ENCODE measurements around the gene AGO3. TPM values are rescaled to one million over a fixed set of nuclear protein-coding genes. Genes with fewer than 3 reads are reported as not detected.

Gene AGO3
- total RNA-seq, 1 experiment from 2014 or later = 26.9 TPM

DNA sequence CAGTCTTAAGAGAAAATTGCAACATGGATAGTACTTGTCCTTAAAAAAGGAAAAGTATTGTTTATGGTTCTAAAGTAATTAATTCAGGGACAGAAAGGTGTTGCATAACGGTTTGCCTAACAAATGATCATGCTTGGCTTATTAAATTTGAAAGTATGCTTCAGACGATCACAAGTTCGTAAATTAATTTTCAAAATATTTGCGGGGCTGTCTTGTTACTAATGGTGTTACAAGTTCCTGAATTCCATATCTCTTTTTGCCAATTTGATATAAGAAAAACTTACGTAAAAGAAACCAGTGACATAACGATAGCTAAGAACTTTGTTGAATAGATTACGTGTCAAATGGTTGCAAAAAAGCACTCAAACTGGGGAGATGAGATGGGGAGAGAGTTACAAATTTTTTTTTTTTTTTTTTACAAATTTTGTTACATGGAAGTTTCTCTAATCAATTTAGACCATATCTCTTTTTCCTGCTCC, 1.3 kb downstream of the AGO3 start:
- H3K9me2 ChIP-seq (ENCODE audit: insufficient read depth) = no peaks in the 10 kb centered on the region
- ChIA-PET POLR2A (no interaction called here), CTCF (no interaction called here), RAD21 (ENCODE audit: low non-redundant PET in 1 of 2, low total read pairs in 2 of 2, uncharacterized antibody in 2 of 2, unreplicated experiment in 2 of 2) (no interaction called here)
- BruUV-seq (replicated peaks) = TSS peak; percentile 52
- H3K27me3 ChIP-seq (ENCODE audit: insufficient read depth, low read length) = no peaks in the 10 kb centered on the region
- peaks cover 14% of the 10 kb centered on the region in 2 experiments for H3K4me1 ChIP-seq (ENCODE audit: control insufficient read depth in 1 of 2, insufficient read depth in 2 of 2, low read length in 2 of 2)
- H3K9ac ChIP-seq (ENCODE audit: low read length) = peak overlapping the region; percentile 95
- ATAC-seq (no peak), DNase-seq (ENCODE audit: low read depth, low spot score) (no peak)
- no peaks in the 10 kb centered on the region for H3K9me3 ChIP-seq (ENCODE audit: control insufficient read depth in 1 of 2, insufficient read depth in 1 of 2, low read depth in 1 of 2, low read length in 2 of 2)
- no peaks in the 10 kb centered on the region for H3K36me3 ChIP-seq (ENCODE audit: control insufficient read depth in 1 of 2, insufficient read depth in 2 of 2, low read length in 2 of 2)
- intact Hi-C loops (cut with micrococcal nuclease) = no loop called here
- H4K20me1 ChIP-seq (ENCODE audit: insufficient read depth) = no peaks in the 10 kb centered on the region; the same call in 1 of the 2 replicates
- H3K4me2 ChIP-seq (ENCODE audit: low read length) = peak overlapping the region; percentile 77
- no peak for TF ChIP-seq TCF7L2 (IDR thresholded peaks at IDR 0.05; ENCODE audit: borderline replicate concordance, extremely low read depth, insufficient read depth, insufficient read length)
- no peak for TF ChIP-seq ZFX (IDR thresholded peaks at IDR 0.05)
- TF ChIP-seq CBX3 (IDR thresholded peaks at IDR 0.05; ENCODE audit: low read depth) = no peak
- TF ChIP-seq ELF1 (IDR thresholded peaks at IDR 0.05; ENCODE audit: borderline replicate concordance, low read depth) = no peak
- TF ChIP-seq POLR2AphosphoS5 (IDR thresholded peaks at IDR 0.05; ENCODE audit: low read depth, low read length) = no peak
- no peak for TF ChIP-seq SIN3A (IDR thresholded peaks at IDR 0.05; ENCODE audit: low read depth)
- TF ChIP-seq, protein P1, sequence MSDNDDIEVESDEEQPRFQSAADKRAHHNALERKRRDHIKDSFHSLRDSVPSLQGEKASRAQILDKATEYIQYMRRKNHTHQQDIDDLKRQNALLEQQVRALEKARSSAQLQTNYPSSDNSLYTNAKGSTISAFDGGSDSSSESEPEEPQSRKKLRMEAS (IDR thresholded peaks at IDR 0.05) = no peak
- no peak for TF ChIP-seq SRF (IDR thresholded peaks at IDR 0.05; ENCODE audit: low read depth)
- TF ChIP-seq EZH2phosphoT487 (IDR thresholded peaks at IDR 0.05; ENCODE audit: borderline replicate concordance) = no peak
- TF ChIP-seq, protein P2, sequence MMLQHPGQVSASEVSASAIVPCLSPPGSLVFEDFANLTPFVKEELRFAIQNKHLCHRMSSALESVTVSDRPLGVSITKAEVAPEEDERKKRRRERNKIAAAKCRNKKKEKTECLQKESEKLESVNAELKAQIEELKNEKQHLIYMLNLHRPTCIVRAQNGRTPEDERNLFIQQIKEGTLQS (IDR thresholded peaks at IDR 0.05) = no peak
- TF ChIP-seq, protein P3, sequence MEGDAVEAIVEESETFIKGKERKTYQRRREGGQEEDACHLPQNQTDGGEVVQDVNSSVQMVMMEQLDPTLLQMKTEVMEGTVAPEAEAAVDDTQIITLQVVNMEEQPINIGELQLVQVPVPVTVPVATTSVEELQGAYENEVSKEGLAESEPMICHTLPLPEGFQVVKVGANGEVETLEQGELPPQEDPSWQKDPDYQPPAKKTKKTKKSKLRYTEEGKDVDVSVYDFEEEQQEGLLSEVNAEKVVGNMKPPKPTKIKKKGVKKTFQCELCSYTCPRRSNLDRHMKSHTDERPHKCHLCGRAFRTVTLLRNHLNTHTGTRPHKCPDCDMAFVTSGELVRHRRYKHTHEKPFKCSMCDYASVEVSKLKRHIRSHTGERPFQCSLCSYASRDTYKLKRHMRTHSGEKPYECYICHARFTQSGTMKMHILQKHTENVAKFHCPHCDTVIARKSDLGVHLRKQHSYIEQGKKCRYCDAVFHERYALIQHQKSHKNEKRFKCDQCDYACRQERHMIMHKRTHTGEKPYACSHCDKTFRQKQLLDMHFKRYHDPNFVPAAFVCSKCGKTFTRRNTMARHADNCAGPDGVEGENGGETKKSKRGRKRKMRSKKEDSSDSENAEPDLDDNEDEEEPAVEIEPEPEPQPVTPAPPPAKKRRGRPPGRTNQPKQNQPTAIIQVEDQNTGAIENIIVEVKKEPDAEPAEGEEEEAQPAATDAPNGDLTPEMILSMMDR (IDR thresholded peaks at IDR 0.05 in 2 of 3, conservative IDR thresholded peaks at IDR 0.05 in 1 of 3; ENCODE audit: borderline replicate concordance in 1 of 3, insufficient read depth in 1 of 3, low read depth in 2 of 3, low read length in 2 of 3) = no peak
- no peak for TF ChIP-seq YY1 (IDR thresholded peaks at IDR 0.05; ENCODE audit: extremely low read depth, insufficient replicate concordance, low read depth, low read length)
- no peak overlapping the region for H2AFZ ChIP-seq (ENCODE audit: low read depth, low read length, poor library complexity, severe bottlenecking)
- H3K27ac ChIP-seq (ENCODE audit: low read depth, low read length) = peak overlapping the region; percentile 99; the same call in 1 of the 2 replicates
- peaks cover 60% of the 10 kb centered on the region for H3K79me2 ChIP-seq (ENCODE audit: insufficient read depth, low read length)
- peak overlapping the region; percentile 81 to 100 for H3K4me3 ChIP-seq (replicated peaks in 1 of 2; ENCODE audit: low read depth in 1 of 2, low read length in 2 of 2)

Measured in HCT116 (cell line).